ENCODE results near the gene RB1.

The RB1 gene

DNA sequence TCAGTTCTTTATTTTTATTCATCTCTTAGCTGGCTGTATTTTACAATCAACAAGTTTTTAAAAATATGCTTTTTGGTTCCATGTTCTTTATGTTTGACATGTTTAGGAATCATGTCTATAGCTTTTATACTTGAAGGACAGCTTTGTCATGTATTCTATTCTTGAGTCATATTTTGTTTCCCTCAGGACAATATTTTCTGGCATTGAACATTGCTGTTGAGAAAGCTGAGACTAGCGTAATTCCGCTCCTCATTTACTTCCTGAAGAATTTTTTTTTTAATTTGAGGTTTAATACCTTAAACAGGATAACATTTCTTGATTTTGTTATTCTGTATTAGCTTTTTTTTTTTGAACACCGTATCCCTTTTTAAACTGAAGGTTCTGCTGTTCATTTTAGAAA lies 53.2 kb downstream of the RB1 start:
- DNase-seq = no peak

DNA sequence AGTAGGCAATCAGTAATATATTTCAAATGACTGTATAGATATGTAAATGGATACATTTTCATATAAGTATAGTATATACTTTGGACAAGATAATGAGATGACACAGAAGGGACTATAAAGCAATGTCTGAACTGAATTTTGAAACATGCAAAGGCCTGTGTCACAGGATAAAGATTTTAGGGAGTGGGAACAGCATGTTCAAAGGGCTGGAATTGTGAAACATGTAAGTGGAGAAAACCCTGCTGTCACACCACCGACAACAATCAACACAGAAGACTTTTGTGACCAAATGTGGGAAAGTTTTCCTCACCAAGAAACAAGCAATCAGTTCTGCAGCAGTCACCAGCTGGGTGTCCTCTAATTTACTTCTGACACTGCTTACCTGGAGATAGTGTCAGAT lies 66.4 kb downstream of the RB1 start:
- no peak for DNase-seq

DNA sequence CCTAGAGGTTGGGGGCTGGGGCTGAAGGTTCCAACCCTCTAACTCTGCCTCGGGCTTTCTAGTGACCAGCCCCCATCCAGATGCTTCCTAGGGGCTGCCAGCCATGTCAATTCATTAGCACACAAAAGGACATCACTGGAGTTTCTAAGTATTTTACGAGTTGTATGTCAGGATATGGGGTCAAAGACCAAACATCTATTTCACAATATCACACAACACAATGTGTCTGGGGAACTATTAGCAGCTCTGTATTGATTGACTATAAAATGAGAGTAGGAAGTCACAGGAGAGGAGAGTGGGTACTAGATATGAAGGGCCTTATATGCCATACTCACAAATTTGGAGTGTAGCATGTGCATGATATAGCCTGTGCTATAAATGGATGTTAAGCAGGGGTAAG lies 67.3 kb downstream of the RB1 start:
- no peak for DNase-seq

DNA sequence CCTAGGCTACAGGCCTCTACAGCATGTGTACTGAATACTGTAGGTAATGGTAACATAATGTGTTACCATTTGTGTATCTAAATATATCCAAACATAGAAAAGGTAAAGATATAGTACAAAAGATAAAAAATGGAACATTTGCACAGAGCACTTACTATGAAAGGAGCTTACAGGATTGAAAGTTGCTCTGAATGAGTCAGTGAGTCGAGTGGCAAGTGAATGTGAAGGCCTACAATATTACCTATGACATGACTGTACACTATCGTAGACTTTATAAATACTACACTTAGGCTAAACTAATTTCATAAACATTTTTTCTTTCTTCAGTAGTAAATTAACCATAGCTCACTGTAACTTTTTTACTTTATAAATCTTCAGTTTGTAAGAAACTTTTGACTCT lies 74.3 kb downstream of the RB1 start:
- no peak for DNase-seq

DNA sequence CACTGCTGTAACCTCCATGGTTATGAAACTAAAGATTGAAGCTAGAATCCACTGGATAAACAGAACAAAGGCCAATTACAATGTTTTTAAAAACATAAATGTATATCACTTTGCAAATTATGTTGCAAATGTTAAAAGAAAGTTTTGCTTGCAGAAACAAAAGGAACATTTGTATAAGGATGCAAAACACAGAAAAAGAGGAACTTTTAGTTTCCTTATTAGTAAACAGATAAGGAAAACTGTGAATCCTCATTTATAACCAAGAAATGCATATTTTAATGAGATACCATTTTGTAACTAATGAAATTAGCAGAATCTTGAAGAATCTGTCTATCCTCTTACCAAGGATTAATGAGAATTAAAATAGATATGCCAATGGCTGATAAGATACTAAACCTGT lies 77.0 kb downstream of the RB1 start:
- DNase-seq = no peak

DNA sequence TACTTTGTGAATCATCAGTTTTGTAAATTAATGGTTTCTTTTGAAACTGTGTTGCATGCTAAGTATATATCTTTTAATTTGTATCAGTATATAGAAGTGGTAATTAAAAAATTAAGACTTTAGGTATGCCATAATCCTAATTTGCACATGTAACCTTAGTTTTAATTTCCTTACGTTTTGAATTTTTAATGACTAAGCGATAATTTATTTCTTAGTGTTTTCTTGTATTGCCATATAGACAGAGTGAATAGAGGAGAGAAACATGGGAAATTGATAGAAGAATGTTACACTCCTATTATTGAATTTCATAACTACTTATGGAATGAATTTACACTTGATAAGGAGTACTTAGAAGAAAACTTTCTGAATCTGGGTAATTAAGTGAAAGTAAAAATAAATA lies 79.8 kb downstream of the RB1 start:
- no peak for DNase-seq

DNA sequence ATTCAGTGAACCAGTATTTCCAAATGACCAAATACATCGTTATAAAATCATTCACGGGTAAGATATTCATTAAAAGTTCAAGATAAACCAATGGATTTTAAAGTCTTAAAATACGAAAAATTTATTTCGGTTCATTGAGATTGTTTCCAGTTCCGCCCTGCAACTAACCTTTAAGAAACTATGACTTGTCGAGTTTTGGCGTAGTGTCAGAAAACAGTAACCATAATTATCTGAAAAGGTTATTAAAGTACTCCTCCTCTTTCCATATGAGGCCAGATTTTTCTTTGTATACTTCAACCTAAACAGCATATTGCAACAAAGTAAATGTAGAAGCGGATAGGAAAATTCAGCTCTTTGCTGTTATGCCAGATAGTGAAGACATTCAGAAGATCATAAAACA lies 83.3 kb downstream of the RB1 start:
- no peak for DNase-seq

DNA sequence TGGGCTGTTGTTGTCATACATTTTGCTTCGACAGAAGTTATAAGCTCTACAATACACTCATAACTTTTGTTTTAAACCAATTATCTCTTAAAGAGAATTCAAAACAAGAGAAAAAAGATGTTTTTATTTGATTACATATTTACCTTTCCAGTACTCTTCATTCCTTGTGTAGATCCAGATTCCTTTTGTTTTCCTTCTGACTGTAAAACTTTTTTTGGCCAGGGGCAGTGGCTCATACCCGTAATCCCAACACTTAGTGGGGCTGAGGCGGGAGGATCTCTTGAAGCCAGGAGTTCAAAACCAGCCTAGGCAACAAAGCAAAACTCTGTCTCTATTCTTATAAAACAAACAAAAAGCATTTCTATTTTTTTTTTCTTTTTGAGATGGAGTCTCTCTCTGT lies 87.7 kb downstream of the RB1 start:
- DNase-seq = no peak

DNA sequence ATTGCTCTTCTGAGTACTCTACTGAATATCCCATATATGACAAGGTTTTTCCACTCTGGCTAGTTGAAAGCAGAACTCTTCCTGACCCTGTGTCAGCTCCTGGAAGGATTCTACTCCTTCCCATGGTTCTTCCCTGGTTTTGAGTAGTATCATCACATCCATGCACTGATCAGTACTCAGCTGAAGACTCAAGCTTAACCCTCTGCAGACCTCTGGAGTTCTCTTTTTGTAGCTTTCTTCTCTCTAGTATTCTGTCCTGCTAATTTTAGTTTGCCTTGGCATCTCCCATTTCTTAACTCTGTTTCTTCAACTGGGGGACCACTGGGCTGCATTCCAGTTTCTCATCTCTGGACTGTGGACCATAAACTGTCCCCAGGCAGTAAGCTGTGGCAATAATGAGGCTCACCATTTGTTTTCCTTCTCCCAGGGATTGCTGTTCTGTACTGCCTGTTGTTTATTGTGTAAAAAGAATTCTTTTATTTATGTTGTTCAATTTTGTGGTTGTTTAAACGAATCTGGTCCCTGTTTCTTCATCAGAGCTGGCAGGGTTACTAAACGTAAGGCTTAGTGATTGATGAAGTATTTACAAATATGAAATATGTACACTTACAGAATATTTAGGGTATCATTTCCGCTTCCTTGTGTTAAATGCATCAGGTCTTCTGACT lies 89.6 kb downstream of the RB1 start:
- no peak for DNase-seq

DNA sequence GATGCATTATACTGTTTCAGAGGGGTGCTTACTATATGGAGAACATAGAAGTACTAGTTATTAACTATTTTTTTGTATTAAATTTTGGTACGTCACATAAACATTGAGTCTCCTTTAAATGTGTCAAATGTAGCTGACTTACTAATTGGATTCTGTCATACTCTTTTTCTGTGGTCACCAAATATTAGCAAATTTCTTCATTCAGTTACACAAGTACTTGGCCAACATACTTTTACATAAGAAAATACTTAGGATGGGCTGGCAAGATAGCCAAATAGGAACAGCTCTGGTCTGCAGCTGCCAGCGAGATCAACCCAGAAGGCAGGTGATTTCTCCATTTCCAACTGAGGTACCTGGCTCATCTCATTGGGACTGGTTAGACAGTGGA lies 90.1 kb downstream of the RB1 start:
- DNase-seq = no peak

DNA sequence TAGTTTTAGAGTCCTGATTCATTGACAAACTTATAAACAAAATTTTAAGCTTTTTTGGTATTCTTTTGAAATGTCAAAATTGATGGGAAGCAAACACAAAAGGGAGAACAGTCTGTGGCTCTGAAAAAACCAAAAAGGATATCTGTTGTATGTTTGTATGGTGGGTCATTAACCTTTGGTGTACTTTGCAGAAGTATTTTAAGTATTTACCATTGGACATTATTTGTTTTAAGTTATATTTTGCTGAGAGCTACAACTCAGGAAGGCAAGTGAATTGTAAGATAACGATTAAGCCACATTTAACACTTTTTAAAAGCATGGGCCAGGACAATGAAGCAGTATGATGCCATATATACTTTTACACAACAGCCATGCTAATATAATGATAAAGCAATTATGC lies 94.2 kb downstream of the RB1 start:
- no peak for DNase-seq

DNA sequence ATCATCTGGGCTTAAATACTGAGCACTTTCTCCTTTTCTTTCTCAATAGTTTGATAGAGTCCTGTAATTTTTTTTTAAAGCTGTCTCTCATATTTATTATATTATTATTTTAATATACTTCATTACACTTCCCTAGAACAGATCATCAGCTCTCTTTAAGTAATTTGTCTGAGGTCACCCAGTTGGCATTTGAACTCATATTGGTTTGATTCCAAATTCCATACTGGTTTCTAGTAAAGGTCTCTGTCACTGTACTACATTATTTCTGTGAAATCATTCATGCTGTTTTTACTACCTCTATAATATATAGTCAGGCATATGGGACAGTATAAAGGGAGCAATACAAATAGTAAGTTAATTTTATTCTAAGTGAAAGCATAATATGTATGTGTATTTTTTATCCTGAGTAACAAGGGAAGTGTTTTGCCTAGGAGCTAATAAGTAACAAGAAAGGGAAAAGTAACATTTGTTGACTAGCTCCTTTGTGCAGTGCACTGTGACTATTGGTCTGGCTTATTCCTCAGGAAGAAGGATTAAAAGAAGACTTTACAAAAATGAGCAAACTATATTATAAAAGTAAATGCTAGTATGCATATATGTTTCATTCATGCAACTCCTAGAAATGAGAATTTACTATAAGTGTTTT lies 95.0 kb downstream of the RB1 start:
- peak; percentile 28 for DNase-seq

DNA sequence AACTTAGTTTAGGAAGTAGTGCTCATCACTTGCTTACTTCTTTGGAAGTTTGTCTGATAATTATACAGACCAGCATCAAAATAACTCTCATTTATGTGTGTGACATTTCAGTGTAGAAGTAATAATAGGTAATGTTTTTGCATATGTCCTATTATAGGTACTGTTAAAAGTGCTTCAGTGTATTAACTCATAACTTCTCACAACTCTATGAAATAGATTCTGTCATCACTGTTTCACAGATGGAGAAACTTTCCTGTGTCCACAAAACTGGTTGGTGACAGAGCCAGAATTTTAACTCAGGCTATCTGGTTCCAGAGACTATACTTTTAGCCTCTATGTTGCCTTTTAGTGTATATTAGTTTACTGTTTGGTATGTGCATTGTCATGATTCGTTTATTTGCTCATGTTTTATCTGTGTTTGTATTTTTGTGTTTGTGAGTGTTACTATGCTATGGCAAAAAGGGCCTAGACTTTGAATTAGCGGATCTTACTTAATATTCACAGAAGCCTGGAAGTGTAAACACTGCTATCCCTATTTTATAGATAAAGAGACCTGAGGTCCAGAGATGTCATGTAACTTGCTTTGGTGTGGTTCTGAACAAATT lies 96.6 kb downstream of the RB1 start:
- DNase-seq = no peak

DNA sequence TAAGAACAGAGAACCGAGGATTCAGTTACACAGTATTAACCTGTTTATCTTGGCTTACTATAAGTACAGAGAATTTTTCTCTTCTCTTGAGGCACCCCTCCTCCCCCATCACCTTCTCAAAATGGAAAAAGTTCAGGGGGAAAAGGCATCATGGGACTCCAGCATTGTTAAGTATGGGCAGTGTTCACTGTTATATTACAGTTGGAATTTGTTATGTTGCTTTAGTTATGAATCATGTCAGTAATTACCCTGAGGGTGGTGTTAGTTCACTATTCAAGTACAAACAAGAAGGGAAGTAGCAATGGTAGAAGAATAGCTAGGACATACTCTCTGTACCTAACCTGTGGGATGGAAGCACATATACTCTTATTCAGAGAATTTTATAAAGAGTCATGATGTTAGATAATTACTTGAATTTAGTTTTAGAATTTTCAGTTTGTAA lies 97.3 kb downstream of the RB1 start:
- peak; percentile 65 for DNase-seq

DNA sequence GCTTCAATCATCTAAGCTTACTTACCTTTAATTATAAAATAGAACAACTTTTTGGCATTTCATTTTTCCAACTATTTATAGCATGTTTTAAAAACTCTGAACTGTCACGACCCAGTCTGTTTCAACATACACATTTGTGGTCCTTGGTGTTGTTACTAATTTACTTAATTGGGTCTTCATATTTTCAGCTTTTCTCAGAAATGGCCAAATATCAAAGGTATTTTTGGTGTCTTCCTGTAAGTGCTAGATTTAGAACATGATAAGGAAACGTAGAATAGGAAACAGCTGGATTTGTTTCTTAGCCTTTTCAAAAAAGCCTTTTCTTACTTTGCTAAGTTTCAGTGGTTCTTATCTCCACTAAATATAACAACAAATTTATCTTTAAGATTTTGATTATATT lies 97.9 kb downstream of the RB1 start:
- no peak for DNase-seq

DNA sequence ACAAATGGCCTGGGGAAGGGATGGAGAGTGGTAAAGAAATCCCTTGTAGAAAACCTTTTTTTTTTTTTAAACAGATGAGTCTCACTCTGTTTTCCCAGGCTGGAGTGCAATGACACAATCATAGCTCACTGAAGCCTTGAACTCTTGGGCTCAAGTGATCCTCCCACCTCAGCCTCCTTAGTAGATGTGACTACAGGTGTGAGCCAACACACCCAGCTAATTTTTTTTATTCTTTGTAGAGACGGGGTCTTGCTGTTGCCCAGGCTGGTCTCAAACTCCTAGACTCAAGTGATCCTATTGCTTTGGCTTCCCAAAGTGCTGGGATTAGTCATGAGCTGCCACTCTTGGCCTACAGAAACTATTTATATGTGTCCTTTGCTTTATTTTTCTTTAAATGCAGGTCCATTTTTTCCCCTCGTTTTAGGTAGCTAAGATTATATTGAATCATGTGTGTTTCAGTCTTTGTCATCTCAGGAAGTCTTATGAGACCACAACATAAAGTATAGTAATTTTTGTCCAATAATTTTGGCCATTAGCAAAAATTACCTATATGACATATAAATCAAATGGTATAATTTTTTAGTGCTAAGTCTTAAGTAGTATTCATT lies 98.9 kb downstream of the RB1 start:
- DNase-seq = no peak

DNA sequence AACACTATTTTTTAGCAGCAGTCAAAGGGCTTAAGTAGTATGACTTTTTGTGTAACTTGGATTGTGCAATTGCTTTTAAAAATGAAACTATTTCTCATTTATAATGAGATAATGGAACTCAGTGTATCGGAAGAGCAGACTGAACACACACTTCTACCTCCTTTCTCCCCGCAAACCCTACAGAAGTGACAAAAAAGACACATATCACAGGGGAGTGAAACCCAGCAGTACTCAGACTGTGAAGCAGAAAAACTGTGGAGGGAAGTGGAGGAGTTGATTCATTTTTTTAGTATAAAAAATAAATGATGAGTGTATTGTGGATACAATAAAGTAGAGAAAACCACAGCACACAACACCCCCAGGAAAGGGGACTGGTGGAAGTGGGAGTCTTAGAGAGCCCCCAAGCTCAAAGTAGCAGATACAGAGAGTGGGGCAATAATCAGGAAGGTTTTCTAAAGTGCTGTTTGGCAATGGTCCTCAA lies 99.6 kb downstream of the RB1 start:
- no peak for DNase-seq

DNA sequence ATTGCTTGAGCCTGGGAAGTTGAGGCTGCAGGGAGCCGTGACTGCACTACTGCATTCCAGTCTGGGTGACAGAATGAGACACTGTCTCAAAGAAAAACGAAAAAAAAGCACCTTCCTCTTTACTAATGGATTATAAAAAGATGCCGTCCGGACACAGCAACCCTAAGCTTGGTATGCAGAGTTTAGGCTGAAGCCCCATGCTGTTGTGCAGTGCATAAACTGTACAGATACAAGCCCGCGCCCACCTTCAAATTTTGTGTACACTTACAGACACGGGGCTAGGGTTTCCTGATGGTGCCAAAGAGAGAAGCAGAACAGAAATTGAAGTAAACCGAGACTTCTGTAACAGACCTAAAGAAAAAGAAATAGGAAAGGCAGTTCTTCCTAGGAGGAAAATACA lies 100.4 kb downstream of the RB1 start:
- DNase-seq = no peak

DNA sequence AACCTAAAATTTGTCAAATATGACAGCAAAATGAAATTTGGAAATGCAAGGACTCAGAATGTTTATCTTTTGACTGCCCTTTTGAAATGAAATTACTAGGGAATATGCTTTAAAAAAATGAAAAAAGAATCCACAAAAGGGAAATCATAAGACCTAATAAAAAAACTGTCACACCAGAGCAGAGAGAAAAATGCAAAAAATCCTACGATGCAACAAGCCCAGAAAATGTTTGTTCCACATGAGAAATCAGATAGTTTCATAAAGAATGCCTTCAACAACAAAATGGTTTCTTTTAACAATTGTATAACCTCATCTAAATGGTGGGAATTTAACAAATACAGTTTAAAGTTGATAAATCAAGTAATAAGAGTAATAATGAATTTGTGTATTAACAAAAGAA lies 101.4 kb downstream of the RB1 start:
- DNase-seq = no peak

DNA sequence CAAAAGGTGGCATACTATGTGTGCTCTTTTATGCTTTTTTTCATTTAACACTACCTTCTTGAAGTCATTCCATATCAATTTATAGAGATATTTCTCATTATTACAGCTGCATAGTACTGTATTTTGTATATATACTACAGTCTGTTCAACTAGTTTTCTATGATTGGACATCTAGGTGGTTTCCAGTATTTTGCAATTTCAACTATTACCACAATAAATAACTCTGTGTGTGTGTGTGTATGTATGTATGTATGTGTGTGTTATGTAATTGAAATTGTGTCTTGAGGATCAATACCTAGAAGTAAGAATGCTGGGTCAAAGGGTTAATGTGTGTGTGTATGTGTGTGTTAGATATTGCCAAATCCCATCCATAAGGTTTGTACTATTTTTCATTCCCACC lies 102.3 kb downstream of the RB1 start:
- no peak for DNase-seq

DNA sequence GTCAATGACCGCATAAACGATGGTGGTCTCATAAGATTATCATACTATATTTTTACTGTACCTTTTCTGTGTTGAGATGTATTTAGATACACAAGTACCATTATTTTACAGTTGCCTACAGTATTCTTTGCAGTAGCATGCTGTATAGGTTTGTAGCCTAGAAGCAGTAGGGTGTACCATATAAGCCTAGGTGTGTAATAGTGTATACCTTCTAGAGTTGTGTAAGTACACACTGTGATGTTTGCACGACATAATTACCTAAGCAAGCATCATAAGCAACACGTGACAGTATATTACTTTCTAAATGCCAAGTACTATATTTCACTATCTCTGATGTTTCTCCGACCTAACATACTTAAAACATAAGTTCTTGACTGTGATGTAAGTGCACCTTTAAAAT lies 106.6 kb downstream of the RB1 start:
- no peak for DNase-seq

DNA sequence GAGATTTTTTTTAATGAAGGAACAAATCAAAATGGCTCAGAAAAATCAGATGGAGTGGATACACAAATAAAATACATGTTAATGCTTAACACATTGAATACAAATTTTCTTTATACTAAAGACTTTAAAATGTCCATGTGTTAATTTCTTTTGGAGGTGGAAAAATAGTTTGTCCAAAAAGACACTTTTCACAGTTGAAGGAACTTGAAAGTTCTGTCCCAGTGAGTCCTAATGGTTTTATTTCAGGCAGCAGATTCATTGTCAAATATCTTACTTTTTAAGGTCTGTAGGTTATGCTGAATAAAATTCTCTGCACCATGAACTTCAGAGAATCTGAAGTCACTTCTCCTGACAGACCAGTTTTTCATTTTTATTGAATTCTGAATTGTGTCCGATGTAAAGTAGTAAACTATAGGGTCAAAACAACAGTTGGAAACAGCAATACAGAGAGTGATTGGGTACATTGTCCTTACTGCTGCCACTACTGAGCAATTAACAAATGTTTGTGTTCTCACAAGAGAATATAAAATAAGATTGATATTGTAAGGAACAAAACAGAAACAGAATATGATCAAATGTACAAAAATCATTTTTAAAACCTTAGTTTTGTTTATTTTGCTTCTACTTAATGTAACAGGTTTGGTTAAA lies 107.7 kb downstream of the RB1 start:
- DNase-seq = no peak

DNA sequence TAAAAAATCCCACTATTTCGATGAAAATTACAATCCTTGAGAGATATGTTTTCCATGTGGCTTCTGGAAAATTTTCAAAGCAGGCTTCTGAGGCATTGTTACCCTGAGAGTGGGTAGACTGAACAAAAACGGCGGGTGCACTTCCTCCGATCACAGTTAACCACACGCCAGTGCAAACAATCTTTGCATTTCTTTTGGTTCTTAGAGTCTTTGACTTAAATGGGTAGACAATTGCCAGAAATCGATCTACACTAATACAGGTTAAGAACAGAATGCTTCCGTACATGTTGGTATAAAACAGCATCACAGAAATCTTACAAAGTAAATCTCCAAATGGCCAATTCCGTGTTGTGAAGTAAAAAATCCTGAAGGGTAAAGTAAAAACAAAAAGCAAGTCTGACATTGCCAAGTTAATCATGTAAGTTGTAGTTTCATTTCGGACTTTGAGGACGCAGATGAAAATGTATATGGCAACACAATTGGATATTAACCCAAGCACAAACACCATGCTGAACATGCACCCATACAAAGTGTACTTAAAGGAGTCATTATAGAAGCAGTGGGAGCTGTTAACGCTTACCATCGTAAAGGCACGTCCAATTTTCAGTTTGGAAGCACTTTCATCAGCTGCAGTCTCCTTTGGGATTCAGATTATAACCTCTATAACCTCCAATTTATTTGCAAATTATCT lies 108.4 kb downstream of the RB1 start:
- DNase-seq = peak; percentile 22
